Activated CD4-positive, alpha-beta T cell treated with anti-CD3 and anti-CD28 coated beads for 4 hours (primary cell): ENCODE results near the gene SOWAHD.
A peak's percentile ranks its signal among the peaks of the same experiment; 100 is the strongest.
"Not testable (repeated sequence)": the region's sequence is repeated elsewhere in the genome, so short reads cannot be mapped to it uniquely, and the experiment has no call there.

Experiments used
- DNase-seq, 2 donors: peaks; one replicate each; pipeline ENCODE4 v3.0.0-alpha.2; 2020

Gene SOWAHD

DNA sequence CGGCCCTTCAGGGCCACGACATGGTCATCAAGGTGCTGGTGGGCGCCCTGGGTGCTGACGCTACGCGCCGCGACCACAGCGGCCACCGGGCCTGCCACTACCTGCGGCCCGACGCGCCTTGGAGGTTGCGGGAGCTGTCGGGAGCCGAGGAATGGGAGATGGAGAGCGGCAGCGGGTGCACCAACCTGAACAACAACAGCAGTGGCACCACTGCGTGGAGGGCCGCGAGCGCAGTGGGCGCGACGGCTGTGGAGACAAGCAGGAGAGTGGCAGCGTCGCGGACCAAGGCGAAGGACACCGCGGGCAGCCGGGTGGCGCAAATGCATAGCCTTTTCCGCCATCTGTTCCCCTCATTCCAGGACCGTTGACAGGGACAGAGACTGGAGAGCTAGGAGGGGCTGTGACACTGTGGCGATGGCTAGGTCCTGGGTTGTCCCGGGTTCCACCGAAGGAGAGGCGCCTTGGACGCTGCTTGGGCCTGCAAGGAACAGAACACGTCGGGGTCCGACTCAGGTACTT is 919 bp downstream of the SOWAHD start:
- no peak for DNase-seq

DNA sequence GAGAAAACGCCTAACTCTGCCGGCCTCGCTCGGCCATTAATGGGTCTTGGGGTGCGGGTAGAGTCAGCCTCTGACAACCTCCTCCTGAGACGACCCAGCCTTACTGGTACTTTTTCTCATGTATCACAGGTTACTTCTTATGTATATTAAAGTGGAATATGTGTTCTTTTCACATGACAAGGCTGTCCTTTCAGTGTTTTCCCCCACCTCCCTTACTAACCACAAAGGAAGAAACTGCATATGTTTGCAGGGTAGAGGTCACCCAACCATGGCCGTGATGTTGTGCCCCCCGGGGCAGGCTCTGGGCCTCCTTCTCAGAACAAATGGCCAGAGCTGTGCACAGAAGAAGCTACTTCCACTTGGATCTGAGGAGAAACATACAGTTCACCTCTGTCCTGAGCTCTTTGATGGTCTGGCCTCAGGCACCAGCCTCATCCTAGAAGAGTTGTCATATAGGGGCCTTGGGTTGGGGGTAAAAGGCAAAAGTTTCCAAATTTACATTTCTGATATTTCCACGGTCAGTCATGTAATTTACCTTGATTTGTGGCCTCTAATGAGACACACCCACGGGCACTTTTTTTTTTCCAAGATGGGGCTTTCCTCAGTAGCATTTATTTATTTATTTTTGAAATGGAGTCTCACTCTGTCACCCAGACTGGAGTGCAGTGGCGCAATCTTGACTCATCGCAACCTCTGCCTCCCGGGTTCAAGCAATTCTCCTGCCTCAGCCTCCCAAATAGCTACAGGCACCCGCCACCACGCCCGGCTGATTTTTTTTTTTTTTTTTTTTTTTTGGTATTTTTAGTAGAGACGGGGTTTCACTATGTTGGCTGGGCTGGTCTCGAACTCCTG is 1.9 kb downstream of the SOWAHD start:
- no peak for DNase-seq

GRCh38 chrX:119762718-119763117 is 4.3 kb downstream of the SOWAHD start:
- DNase-seq = no peak

DNA sequence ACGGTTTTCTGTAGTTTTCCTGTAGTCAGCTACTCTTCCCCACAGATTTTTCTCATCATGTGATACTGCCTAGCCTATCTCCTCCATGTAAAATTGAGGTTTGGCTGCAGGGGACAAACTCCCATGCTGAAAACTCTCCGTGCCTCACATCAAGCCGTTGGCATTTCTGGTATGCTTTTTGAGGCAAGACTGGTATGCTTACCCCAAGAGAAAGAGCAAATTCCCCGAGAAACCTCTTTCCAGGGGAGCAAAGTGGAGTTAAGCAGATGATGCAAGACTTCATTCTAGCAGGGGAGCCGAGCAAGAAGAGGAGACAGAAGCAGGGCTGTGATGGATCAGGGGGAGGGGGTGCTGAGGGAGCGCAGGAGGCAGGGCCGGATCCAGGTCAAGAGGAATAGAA is 4.8 kb downstream of the SOWAHD start:
- DNase-seq = no peak

- no peak for DNase-seq
Observed at GRCh38 chrX:119763836-119764387, 5.5 kb downstream of the SOWAHD start.

GRCh38 chrX:119768436-119768835 is 10.0 kb downstream of the SOWAHD start:
- not testable (repeated sequence) for DNase-seq

GRCh38 chrX:119769388-119769787 is 11.0 kb downstream of the SOWAHD start:
- DNase-seq = not testable (repeated sequence)

GRCh38 chrX:119775517-119776238 is 17.3 kb downstream of the SOWAHD start:
- DNase-seq = no peak

GRCh38 chrX:119778829-119779228 is 20.4 kb downstream of the SOWAHD start:
- no peak for DNase-seq

- DNase-seq = no peak
Observed at GRCh38 chrX:119783026-119783425, 24.6 kb downstream of the SOWAHD start.

GRCh38 chrX:119784747-119785446 is 26.5 kb downstream of the SOWAHD start:
- peak; percentile 26 to 47 for DNase-seq

GRCh38 chrX:119790977-119791436 is 32.6 kb downstream of the SOWAHD start:
- peak; percentile 40 to 57 for DNase-seq

- peak; percentile 75 to 80 for DNase-seq
Observed at GRCh38 chrX:119791437-119792231, 33.2 kb downstream of the SOWAHD start, which contains the start of gene RPL39. TSS of gene RPL39 (minus strand) at chrX:119791630. CDS start at chrX:119791576, 54 bp downstream.

DNA sequence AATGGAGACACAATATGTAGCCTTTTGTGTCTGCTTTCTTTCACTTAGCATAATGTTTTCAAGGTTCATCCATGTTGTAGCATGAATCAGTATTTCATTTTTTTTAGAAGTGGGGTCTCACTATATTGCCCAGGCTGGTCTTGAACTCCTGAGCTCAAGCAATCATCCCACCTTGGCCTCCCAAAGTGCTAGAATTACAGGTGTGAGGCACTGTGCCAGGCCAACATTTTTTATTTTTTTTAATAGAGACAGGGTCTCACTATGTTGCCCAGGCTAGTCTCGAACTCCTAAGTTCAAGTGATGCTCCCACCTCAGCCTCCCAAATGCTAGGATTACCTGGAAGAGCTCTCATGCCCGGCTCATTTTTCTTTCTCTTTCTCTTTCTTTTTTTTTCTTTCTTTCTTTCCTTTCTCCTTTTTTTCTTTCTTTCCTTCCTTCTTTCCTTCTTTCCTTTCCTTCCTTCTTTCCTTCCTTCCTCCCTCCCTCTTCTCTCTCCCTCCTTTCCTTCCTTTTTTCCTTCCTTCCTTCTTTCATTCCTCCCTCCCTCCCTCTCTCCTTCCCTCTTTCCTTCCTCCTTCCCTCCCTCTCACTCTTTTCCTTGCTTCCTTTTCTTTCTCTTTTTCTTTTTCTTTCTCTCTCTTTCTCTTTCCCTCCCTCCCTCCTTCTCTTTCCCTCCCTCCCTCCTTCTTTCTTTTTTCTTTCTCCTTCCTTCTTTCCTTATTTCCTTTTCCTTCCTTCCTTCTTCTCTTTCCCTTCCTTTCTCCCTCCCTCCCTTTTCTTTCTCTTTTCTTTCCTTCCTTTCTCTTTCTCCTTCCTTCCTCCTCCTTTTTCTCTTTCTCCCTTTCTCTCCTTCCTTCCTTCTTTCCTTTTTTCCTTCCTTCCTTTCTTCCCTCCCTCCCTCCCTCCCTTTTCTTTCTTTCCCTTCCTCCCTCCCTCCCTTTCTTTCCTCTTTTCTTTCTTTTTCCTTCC is 43.1 kb downstream of the SOWAHD start:
- DNase-seq = no peak

GRCh38 chrX:119802546-119802945 is 44.2 kb downstream of the SOWAHD start:
- no peak for DNase-seq

DNA sequence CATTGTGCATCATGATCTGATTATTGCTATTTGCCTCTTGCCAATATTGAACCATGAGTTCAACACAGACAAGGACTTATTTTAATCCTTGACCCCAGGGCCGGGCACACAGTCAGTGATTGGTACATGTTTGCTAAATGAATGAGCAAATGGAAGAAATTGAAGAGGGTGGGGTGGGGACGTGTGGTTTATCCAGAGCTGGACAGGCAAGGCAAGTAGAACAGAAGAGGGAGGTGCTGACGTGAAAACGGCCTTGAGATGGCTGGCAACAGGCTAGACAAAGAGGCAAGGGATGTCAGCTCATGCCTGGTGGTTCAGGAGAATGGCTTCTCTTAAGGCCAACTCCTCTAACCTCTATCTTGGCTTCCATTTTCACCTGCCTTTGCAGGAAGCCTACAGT is 50.1 kb downstream of the SOWAHD start:
- not testable (repeated sequence) for DNase-seq

DNA sequence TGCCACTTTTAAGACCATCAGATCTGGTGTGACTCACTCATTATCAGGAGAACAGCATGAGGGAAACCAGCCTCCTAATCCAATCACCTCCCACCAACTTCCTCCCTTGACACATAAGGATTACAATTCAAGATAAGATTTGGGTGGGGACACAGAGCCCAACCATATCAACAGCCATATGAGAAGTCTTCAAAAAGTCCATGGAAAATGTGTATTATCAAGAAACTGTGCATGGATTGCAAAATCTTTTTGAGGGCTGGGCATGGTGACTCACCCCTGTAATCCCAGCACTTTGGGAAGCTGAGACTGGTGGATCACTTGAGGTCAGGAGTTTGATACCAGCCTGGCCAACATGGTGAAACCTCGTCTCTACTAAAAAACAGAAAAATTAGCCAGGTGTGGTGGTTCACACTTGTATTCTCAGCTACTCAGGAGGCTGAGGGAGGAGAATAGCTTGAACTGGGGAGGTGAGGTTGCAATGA is 50.8 kb downstream of the SOWAHD start:
- DNase-seq = no peak
